IPS DF 4.7 (cell line): Measurements from ENCODE around the gene SLC13A4.
"Not testable (repeated sequence)": the region's sequence is repeated elsewhere in the genome, so short reads cannot be mapped to it uniquely, and the experiment has no call there.

Experiments
- DNase-seq: peaks from one replicate; pipeline ENCODE4 v3.0.0-alpha.2; 2013; ENCODE audit warnings: low spot score; ENCODE audit errors: extremely low read depth

Gene SLC13A4

GRCh38 chr7:135728136-135728669, at the start of gene SLC13A4:
SLC13A4 (minus strand) TSS chr7:135728186; CDS start chr7:135727496, 690 bp downstream.
- DNase-seq, result no peak

GRCh38 chr7:135775915-135776314, 47.9 kb upstream of the SLC13A4 start:
- not testable (repeated sequence) for DNase-seq

- no peak for DNase-seq
These were observed 47.2 kb upstream of the SLC13A4 start for GRCh38 chr7:135775230-135775629.

- DNase-seq, result no peak
These were observed 46.3 kb upstream of the SLC13A4 start for GRCh38 chr7:135774284-135774683.

- no peak for DNase-seq
These were observed 45.5 kb upstream of the SLC13A4 start for GRCh38 chr7:135773464-135773863.

- DNase-seq, result no peak
These were observed 44.7 kb upstream of the SLC13A4 start for GRCh38 chr7:135772639-135773222.

- no peak for DNase-seq
These were observed 44.1 kb upstream of the SLC13A4 start for GRCh38 chr7:135771961-135772638.

GRCh38 chr7:135771051-135771450, 43.1 kb upstream of the SLC13A4 start:
- DNase-seq, result no peak

- DNase-seq, result no peak
These were observed 42.2 kb upstream of the SLC13A4 start for GRCh38 chr7:135770139-135770710.

GRCh38 chr7:135769005-135769802, 41.2 kb upstream of the SLC13A4 start:
- DNase-seq, result no peak

- DNase-seq, result no peak
These were observed 40.5 kb upstream of the SLC13A4 start for GRCh38 chr7:135768467-135768866.

- DNase-seq, result no peak
These were observed 40.1 kb upstream of the SLC13A4 start for GRCh38 chr7:135768064-135768463.

- no peak for DNase-seq
These were observed 35.3 kb upstream of the SLC13A4 start for GRCh38 chr7:135763261-135763660.

- DNase-seq, result no peak
These were observed 33.9 kb upstream of the SLC13A4 start for GRCh38 chr7:135761751-135762488.

GRCh38 chr7:135759532-135759931, 31.5 kb upstream of the SLC13A4 start:
- no peak for DNase-seq

GRCh38 chr7:135758531-135758932, 30.5 kb upstream of the SLC13A4 start:
- DNase-seq, result no peak

- no peak for DNase-seq
These were observed 29.9 kb upstream of the SLC13A4 start for GRCh38 chr7:135757719-135758411.

GRCh38 chr7:135756191-135756590, 28.2 kb upstream of the SLC13A4 start:
- no peak for DNase-seq

GRCh38 chr7:135755351-135755753, 27.4 kb upstream of the SLC13A4 start:
- no peak for DNase-seq

- peak; percentile 62 for DNase-seq
These were observed 25.8 kb upstream of the SLC13A4 start for GRCh38 chr7:135753616-135754413.
